GM21390 (cell line): ENCODE measurements around the gene CMC2.

Source experiments
- ATAC-seq: cut with Tn5 transposase; IDR thresholded peaks from one replicate; pipeline ENCODE4 v1.9.1; 2021; ENCODE audit not compliant: unreplicated experiment

Gene CMC2

DNA sequence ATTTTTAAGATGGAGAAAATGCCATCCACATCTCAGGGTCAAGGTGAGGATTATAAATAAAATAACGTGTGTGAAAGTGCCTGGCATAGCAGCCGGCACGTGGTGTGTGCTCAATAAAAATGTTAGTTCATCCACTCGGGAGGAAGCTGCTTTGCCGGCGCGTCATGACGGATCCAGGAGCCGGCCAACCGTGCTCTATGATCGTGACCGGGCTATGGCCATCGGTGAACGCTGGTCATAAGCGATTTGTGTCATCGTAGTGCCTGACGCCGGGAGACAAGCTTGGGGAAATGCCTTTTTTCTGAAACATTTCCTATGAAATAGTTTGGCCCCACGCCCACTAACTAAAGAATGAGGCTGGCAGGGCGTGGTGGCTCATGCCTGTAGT lies 74.0 kb downstream of the CMC2 start:
- no peak for ATAC-seq

DNA sequence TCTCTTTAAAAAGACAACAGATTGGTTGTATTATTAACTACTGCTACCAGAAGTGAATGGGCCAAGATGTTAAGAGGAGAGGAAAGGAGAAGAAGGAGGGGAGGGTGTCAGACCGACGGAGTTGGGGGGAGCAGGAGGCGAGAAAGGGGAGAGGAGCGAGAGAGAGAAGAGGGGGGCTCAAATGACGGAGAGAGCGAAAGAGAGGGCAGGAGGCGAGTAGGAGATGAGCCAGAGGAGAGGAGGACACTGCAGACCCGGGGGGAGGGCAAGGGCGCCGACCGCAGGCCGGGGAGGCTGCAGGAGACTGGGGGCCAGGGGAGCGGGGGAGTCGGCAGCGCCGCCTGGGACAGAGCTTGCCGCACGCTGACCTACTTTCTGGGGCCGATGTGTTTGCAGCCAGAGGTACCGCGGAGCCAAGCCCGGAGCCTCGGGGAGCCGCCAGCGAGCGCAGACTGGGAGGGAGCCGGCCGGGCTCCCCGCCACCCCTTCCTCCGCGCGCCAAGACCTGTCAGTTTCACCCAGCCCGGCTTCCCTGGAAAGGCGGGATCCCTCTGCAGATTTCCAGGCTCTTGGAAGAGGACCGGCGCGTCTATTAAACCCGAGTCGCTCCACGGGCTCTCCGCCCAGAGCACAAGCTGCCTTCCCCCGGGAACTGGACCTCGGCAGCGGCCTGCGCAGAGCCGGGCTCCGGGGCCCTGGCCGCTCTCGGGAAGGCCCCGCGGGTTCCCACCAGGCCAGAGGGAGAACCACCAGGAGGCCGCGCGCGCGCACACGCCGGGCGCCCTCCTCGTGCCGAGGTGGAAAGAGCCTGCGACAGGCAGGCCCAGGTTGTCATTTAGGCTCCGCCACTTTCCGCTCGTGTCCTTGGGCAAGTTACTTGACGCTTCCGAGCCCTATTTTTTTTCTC lies 74.6 kb downstream of the CMC2 start:
- ATAC-seq, result no peak

DNA sequence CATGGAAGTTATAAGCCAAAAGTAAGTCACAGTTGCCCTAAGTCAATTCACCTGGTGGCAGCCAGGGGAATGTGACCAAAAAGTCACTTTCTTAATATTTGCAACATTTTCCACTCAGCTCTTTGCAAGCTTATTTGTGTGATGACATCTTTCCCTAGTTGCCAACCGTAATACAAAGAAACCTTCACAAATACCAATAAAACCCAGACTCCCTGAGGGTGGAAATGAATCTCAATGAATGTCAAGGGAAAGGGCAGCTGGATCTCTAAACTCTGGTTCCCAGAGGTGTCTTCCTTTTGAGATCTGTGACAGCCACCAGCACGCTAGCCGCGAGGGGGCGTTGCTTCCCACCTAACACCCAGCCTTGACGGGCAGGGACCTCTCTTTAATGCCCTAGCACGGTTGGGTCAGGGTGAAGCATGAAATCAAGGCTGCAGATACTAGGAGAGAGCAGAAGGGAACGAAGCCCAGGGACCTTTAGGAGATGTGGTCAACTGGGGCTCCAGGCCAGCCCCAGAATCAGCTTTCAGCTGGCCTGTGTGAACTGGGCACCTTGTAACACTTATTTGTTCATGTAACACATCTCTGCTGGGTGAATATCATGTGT lies 82.2 kb downstream of the CMC2 start:
- no peak for ATAC-seq

DNA sequence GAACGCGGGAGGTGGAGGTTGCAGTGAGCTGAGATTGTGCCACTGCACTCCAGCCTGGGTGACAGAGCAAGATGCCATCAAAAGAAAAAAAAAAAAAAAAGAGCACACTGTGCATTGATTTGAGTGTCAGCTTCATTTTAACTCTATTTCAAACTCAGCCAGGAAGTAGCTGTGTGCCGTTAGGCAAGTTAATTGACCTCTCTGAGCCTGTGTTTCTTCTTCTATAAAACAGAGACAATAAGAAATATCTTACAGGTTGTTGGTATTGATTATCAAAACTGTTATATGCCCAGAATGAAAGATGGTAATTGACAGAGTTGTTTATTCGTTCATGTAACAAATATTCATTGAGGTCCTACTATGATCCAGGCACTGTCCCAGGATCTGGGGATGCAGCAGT lies 83.3 kb downstream of the CMC2 start:
- no peak for ATAC-seq
